ENCODE results near the gene FBXO27.

The FBXO27 gene

DNA sequence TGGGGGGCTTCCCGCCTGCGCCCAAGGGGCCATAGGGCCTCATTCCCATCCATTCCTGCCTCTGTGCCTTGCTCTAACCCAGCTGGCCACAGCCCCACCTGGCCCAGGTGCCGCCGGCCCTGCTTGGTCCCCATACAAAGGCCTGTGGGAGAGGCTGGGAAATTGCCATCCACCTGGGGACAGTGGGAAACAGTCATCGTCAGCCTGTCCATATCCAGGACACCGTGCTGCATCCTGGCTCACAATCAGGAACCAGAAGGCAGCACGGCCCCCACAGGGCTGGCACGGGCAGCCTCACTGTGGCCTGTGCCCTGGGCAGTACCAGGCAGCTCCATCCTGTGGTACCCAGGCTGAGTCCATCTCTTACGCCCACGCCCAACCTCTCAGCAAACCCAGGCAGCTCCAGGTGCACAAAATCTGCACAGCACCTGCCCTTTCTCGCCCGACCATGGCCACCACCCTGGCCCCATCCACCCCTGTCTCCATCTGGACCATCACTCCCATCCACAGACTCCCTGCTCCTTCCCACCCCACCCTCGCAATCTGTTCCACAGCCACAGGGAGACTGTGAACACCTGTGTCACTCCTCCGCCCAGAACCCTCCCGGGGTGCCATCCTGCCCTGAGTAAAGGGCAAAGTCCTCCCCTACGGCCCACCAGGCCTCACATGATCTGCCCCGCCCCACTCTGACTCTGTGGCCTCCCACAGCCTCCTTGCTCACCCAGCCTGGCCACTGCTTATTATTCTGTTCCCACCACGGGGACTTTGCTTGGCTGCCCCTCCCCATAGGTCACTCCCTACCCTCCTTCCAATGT is 21.1 kb upstream of the FBXO27 start:
- H3K27ac Mint-ChIP-seq = no peak overlapping the region
- H3K27me3 Mint-ChIP-seq = no peaks in the 10 kb centered on the region

DNA sequence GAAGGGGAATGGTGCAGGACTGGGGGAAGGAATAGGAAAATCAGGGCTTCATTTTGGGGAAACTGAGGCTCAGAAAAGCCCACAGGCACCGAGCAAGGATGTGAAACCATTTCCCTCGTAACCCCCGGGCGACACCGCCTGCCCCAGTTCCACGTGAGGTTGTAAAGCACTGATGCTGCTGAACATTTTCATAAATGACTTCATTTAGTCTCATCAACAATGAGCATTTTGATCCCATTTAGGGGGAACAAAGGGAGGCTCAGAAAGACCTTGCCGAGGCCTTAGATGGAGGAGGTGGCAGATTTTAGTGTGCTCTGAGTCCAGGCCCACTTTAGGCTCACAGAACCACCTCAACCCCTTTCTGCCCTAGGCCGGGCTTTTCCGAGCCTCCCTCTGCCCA is 20.5 kb upstream of the FBXO27 start:
- H3K4me3 Mint-ChIP-seq = no peak overlapping the region
- H3K27ac Mint-ChIP-seq = no peak overlapping the region
- H3K9me3 Mint-ChIP-seq (ENCODE audit: low read depth) = no peaks in the 10 kb centered on the region
- H3K27me3 Mint-ChIP-seq = no peaks in the 10 kb centered on the region
- no peaks in the 10 kb centered on the region for H3K36me3 Mint-ChIP-seq
- H3K4me1 Mint-ChIP-seq (ENCODE audit: low read depth) = peaks cover 2% of the 10 kb centered on the region

More for the DNA sequence above, 21.1 kb upstream of the FBXO27 start:
- no peaks in the 10 kb centered on the region for H3K9me3 Mint-ChIP-seq (ENCODE audit: low read depth)
- H3K4me3 Mint-ChIP-seq = no peak overlapping the region
- H3K4me1 Mint-ChIP-seq (ENCODE audit: low read depth) = peaks cover 2% of the 10 kb centered on the region
- no peaks in the 10 kb centered on the region for H3K36me3 Mint-ChIP-seq

- Mint-ChIP-seq H3K27ac (no peak overlapping the region), H3K4me3 (no peak overlapping the region), H3K36me3 (no peaks in the 10 kb centered on the region), H3K4me1 (ENCODE audit: low read depth) (peaks cover 2% of the 10 kb centered on the region), H3K9me3 (ENCODE audit: low read depth) (no peaks in the 10 kb centered on the region), H3K27me3 (no peaks in the 10 kb centered on the region)
Measured at GRCh38 chr19:39052243-39052746, 19.9 kb upstream of the FBXO27 start.

DNA sequence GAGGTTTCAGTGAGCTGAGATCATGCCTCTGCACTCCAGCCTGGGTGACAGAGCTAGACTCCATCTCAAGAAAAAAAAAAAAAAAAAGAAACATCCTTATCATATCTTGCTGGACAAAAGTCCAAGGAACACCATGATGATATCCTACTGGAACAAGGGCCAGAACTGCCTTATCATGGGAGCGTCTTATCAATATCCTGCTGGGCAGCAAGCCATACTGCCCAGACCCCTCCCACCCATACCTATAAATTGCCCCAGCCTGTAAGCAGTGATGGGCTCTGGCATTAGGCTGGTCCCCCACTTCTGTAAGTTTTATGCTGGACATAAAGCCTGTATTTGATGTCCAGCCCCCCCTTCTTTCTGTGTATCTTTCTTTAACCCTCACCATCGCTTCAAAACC is 14.7 kb upstream of the FBXO27 start:
- no peaks in the 10 kb centered on the region for H3K27me3 Mint-ChIP-seq
- no peaks in the 10 kb centered on the region for H3K36me3 Mint-ChIP-seq
- H3K4me1 Mint-ChIP-seq (ENCODE audit: low read depth) = peaks cover 7% of the 10 kb centered on the region
- no peak overlapping the region for H3K27ac Mint-ChIP-seq
- H3K9me3 Mint-ChIP-seq (ENCODE audit: low read depth) = no peaks in the 10 kb centered on the region
- no peak overlapping the region for H3K4me3 Mint-ChIP-seq

- H3K27me3 Mint-ChIP-seq = no peaks in the 10 kb centered on the region
- no peaks in the 10 kb centered on the region for H3K36me3 Mint-ChIP-seq
- no peak overlapping the region for H3K27ac Mint-ChIP-seq
- no peak overlapping the region for H3K4me3 Mint-ChIP-seq
- H3K9me3 Mint-ChIP-seq (ENCODE audit: low read depth) = no peaks in the 10 kb centered on the region
- peaks cover 7% of the 10 kb centered on the region for H3K4me1 Mint-ChIP-seq (ENCODE audit: low read depth)
Measured at GRCh38 chr19:39046037-39046821, 13.9 kb upstream of the FBXO27 start.

GRCh38 chr19:39045506-39045905 is 13.2 kb upstream of the FBXO27 start:
- no peaks in the 10 kb centered on the region for H3K27me3 Mint-ChIP-seq
- H3K27ac Mint-ChIP-seq = no peak overlapping the region
- H3K4me1 Mint-ChIP-seq (ENCODE audit: low read depth) = peaks cover 7% of the 10 kb centered on the region
- peaks cover 2% of the 10 kb centered on the region for H3K36me3 Mint-ChIP-seq
- no peaks in the 10 kb centered on the region for H3K9me3 Mint-ChIP-seq (ENCODE audit: low read depth)
- no peak overlapping the region for H3K4me3 Mint-ChIP-seq

GRCh38 chr19:39038098-39038497 is 5.7 kb upstream of the FBXO27 start:
- Mint-ChIP-seq H3K27ac (no peak overlapping the region), H3K4me3 (no peak overlapping the region), H3K27me3 (no peaks in the 10 kb centered on the region), H3K4me1 (ENCODE audit: low read depth) (no peaks in the 10 kb centered on the region), H3K36me3 (peaks cover 2% of the 10 kb centered on the region), H3K9me3 (ENCODE audit: low read depth) (no peaks in the 10 kb centered on the region)

GRCh38 chr19:39037194-39037593 is 4.8 kb upstream of the FBXO27 start:
- Mint-ChIP-seq H3K27me3 (no peaks in the 10 kb centered on the region), H3K36me3 (peaks cover 2% of the 10 kb centered on the region), H3K4me1 (ENCODE audit: low read depth) (no peaks in the 10 kb centered on the region), H3K4me3 (no peak overlapping the region), H3K27ac (no peak overlapping the region), H3K9me3 (ENCODE audit: low read depth) (no peaks in the 10 kb centered on the region)

DNA sequence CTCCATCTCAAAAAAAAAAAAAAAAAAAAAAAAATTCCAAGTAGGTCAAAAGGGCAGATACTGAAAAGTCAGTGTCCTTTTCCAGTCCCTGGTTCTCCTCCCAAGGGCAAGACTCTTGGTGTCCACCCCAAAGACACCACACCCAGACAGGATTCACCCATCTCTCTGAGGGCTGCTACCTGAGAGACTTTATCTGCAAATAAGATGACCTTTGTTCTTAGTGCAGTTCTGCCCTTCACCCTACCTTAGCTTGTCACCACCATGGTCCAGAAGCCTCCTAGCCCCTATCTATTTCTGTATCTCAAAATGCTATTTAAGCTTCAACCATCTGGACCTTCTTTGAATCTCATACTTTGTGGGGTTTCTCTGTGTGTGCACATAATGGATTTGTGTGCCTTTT is 4.2 kb upstream of the FBXO27 start:
- Mint-ChIP-seq H3K9me3 (ENCODE audit: low read depth) (no peaks in the 10 kb centered on the region), H3K4me1 (ENCODE audit: low read depth) (no peaks in the 10 kb centered on the region), H3K27me3 (no peaks in the 10 kb centered on the region), H3K27ac (no peak overlapping the region), H3K4me3 (no peak overlapping the region), H3K36me3 (peaks cover 2% of the 10 kb centered on the region)

- Mint-ChIP-seq H3K27me3 (peaks cover 3% of the 10 kb centered on the region), H3K9me3 (ENCODE audit: low read depth) (no peaks in the 10 kb centered on the region), H3K4me1 (ENCODE audit: low read depth) (peaks cover 10% of the 10 kb centered on the region), H3K4me3 (peak overlapping the region; percentile 59), H3K36me3 (no peaks in the 10 kb centered on the region), H3K27ac (no peak overlapping the region)
Measured at GRCh38 chr19:39031368-39032062, 834 bp downstream of the FBXO27 start.

DNA sequence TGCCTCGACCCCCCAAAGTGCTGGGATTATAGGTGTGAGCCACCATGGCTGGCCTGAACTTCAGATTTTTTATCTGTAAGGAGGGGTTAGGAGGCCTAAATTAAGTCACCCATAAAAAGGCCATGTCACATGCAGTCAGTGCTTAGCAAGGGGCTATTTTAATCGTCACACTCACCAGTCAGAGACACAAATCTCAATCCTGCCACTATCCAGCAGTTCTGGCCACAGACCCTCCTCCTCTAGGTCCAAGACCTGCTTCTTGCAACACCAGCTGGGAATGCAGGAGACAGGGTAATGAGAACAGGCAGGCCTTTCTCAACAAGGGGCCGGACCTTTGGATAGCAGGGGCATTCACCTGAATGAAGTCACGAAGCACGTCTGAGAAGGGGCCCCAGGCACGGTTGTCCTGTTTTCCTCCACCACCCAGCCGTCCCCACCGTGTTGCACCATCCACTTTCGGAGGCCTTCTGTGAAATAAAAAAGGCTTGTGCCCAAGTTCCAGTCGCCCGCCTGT is 1.4 kb downstream of the FBXO27 start:
- Mint-ChIP-seq H3K27ac (no peak overlapping the region), H3K36me3 (no peaks in the 10 kb centered on the region)

GRCh38 chr19:39024875-39025641 is 7.3 kb downstream of the FBXO27 start:
- H3K36me3 Mint-ChIP-seq = no peaks in the 10 kb centered on the region
- H3K9me3 Mint-ChIP-seq (ENCODE audit: low read depth) = no peaks in the 10 kb centered on the region
- no peaks in the 10 kb centered on the region for H3K4me1 Mint-ChIP-seq (ENCODE audit: low read depth)
- H3K4me3 Mint-ChIP-seq = no peak overlapping the region
- peaks cover 7% of the 10 kb centered on the region for H3K27me3 Mint-ChIP-seq
- no peak overlapping the region for H3K27ac Mint-ChIP-seq

More for the DNA sequence above, 1.4 kb downstream of the FBXO27 start:
- Mint-ChIP-seq H3K9me3 (ENCODE audit: low read depth) (no peaks in the 10 kb centered on the region), H3K4me1 (ENCODE audit: low read depth) (peaks cover 10% of the 10 kb centered on the region), H3K4me3 (peak overlapping the region; percentile 59), H3K27me3 (peaks cover 3% of the 10 kb centered on the region)

DNA sequence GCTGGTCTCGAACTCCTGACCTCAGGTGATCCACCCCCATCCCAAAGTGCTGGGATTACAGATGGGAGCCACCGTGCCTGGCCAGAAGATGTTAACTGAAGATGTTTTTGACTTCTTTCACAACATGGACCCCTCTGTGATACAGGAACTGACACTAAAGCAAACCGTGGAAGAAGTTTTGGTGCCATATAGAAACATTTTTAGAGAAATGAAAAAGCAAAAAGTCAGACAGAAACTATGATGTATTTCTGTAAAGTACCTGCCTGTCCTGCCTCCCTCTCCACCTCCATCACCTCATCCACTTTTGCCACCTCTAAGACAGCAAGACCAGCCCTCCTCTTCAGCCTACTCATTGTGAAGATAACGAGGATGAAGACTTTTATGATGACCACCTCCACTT is 11.3 kb downstream of the FBXO27 start:
- H3K4me3 Mint-ChIP-seq = no peak overlapping the region

DNA sequence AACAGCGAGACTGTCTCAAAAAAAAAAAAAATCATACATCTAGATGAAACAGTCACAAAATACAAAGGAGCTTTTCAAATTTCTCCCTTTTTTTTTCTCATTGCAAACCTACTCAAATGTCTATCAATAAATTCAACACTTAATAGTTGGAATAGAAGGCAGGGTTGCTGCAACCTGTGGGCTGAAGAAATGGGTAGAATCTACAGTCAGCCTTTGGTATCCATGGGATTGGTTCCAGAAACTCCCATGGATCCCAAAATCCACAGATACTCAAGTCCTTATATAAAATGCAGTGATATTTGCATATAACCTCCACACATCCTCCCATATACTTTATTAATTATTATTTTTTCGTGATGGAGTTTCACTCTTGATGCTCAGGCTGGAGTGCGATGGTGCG is 14.7 kb downstream of the FBXO27 start:
- H3K27me3 Mint-ChIP-seq = peaks cover 8% of the 10 kb centered on the region
- no peaks in the 10 kb centered on the region for H3K36me3 Mint-ChIP-seq
- H3K27ac Mint-ChIP-seq = no peak overlapping the region
- H3K9me3 Mint-ChIP-seq (ENCODE audit: low read depth) = no peaks in the 10 kb centered on the region
- no peaks in the 10 kb centered on the region for H3K4me1 Mint-ChIP-seq (ENCODE audit: low read depth)
- H3K4me3 Mint-ChIP-seq = no peak overlapping the region

More for the DNA sequence above, 11.3 kb downstream of the FBXO27 start:
- Mint-ChIP-seq H3K4me1 (ENCODE audit: low read depth) (no peaks in the 10 kb centered on the region), H3K36me3 (no peaks in the 10 kb centered on the region), H3K27ac (no peak overlapping the region), H3K27me3 (peaks cover 8% of the 10 kb centered on the region), H3K9me3 (ENCODE audit: low read depth) (no peaks in the 10 kb centered on the region)
